H9 (cell line): ENCODE measurements around the gene MIAT. TPM values are rescaled to one million over a fixed set of nuclear protein-coding genes. Genes with fewer than 3 reads are reported as not detected.

Experiments
- DNase-seq: peaks from one replicate; pipeline ENCODE4 v3.0.0-alpha.2; 2017
- H2AFZ ChIP-seq: one replicate; pipeline ENCODE4 v1.6.1; 2013; ENCODE audit warnings: mild to moderate bottlenecking, low read length, control low read depth, moderate library complexity
- H2AK5ac ChIP-seq: 2 replicates; pipeline ENCODE4 v1.6.1; 2013; ENCODE audit warnings: low read length, control low read depth, mixed read lengths; ENCODE audit not compliant: insufficient read length
- H2BK120ac ChIP-seq: one replicate; pipeline ENCODE4 v1.6.1; 2013; ENCODE audit warnings: low read depth, mild to moderate bottlenecking, low read length, control low read depth, inconsistent platforms; ENCODE audit not compliant: poor library complexity, severe bottlenecking
- H2BK12ac ChIP-seq: 2 replicates; pipeline ENCODE4 v1.6.1; 2013; ENCODE audit warnings: low read length, control low read depth, mixed read lengths, low read depth; ENCODE audit not compliant: insufficient read length
- H2BK15ac ChIP-seq: 2 replicates; pipeline ENCODE4 v1.6.1; 2013; ENCODE audit warnings: low read depth, low read length, control low read depth
- H2BK20ac ChIP-seq: one replicate; pipeline ENCODE4 v1.6.1; 2013; ENCODE audit warnings: low read depth, mild to moderate bottlenecking, low read length, control low read depth, inconsistent platforms; ENCODE audit not compliant: poor library complexity, severe bottlenecking
- H2BK5ac ChIP-seq: 2 replicates; pipeline ENCODE4 v1.6.1; 2013; ENCODE audit warnings: low read length, control low read depth, mixed read lengths; ENCODE audit not compliant: insufficient read length
- H3K14ac ChIP-seq: 2 replicates; pipeline ENCODE4 v1.6.1; 2013; ENCODE audit warnings: low read length, control low read depth; ENCODE audit not compliant: insufficient read depth
- H3K18ac ChIP-seq: 2 replicates; pipeline ENCODE4 v1.6.1; 2013; ENCODE audit warnings: low read depth, mild to moderate bottlenecking, mixed read lengths, low read length, control low read depth; ENCODE audit not compliant: insufficient read length
- H3K23ac ChIP-seq: 2 replicates; pipeline ENCODE4 v1.6.1; 2013; ENCODE audit warnings: low read length, control low read depth, mixed read lengths, low read depth; ENCODE audit not compliant: insufficient read length
- H3K23me2 ChIP-seq: 2 replicates; pipeline ENCODE4 v1.6.1; 2013; ENCODE audit warnings: low read depth, mild to moderate bottlenecking, mixed read lengths, low read length, control low read depth; ENCODE audit not compliant: insufficient read length, poor library complexity, severe bottlenecking
- H3K27ac ChIP-seq: 2 replicates; pipeline ENCODE4 v1.5.1; 2013; ENCODE audit warnings: low read length, control low read depth, mixed read lengths, low read depth; ENCODE audit not compliant: insufficient read length
- H3K27me3 ChIP-seq: 2 replicates; pipeline ENCODE4 v1.6.1; 2013; ENCODE audit warnings: low read length, control low read depth, inconsistent platforms; ENCODE audit not compliant: insufficient read depth
- H3K4ac ChIP-seq: 2 replicates; pipeline ENCODE4 v1.6.1; 2013; ENCODE audit warnings: low read depth, mild to moderate bottlenecking, control low read depth, inconsistent platforms, low read length, moderate library complexity
- H3K4me1 ChIP-seq: 2 replicates; pipeline ENCODE4 v1.6.1; 2013; ENCODE audit warnings: low read length, control low read depth, inconsistent platforms; ENCODE audit not compliant: insufficient read depth
- H3K4me2 ChIP-seq: 2 replicates; pipeline ENCODE4 v1.6.1; 2013; ENCODE audit warnings: low read length, control low read depth, mixed read lengths; ENCODE audit not compliant: insufficient read length, insufficient read depth
- H3K56ac ChIP-seq: 2 replicates; pipeline ENCODE4 v1.6.1; 2013; ENCODE audit warnings: low read depth, mild to moderate bottlenecking, mixed read lengths, low read length, control low read depth; ENCODE audit not compliant: insufficient read length
- H3K79me1 ChIP-seq: 2 replicates; pipeline ENCODE4 v1.6.1; 2013; ENCODE audit warnings: low read depth, mild to moderate bottlenecking, moderate library complexity, low read length, control low read depth, inconsistent platforms; ENCODE audit not compliant: insufficient read depth, poor library complexity, severe bottlenecking
- H3K79me2 ChIP-seq: 2 replicates; pipeline ENCODE4 v1.6.1; 2013; ENCODE audit warnings: low read length, control low read depth, inconsistent platforms; ENCODE audit not compliant: insufficient read depth
- H3K9ac ChIP-seq: 2 replicates; pipeline ENCODE4 v1.6.1; 2013; ENCODE audit warnings: low read length, control low read depth, mixed read lengths; ENCODE audit not compliant: insufficient read length; ENCODE audit errors: extremely low read depth
- H3K9me3 ChIP-seq: one replicate; pipeline ENCODE4 v1.6.1; 2013; ENCODE audit warnings: low read depth, low read length, inconsistent platforms; ENCODE audit not compliant: control insufficient read depth
- H3T11ph ChIP-seq: one replicate; pipeline ENCODE4 v1.6.1; 2013; ENCODE audit warnings: mild to moderate bottlenecking, low read length, control low read depth, inconsistent platforms
- H4K20me1 ChIP-seq: one replicate; pipeline ENCODE4 v1.6.1; 2013; ENCODE audit not compliant: control insufficient read depth, insufficient read length, insufficient read depth
- H4K5ac ChIP-seq: 2 replicates; pipeline ENCODE4 v1.6.1; 2013; ENCODE audit warnings: low read depth, mild to moderate bottlenecking, mixed read lengths, low read length, control low read depth; ENCODE audit not compliant: insufficient read length
- H4K8ac ChIP-seq: replicated peaks from 2 replicates; pipeline ENCODE4 v1.6.1; 2013; ENCODE audit warnings: low read length, control low read depth, mixed read lengths, low read depth; ENCODE audit not compliant: insufficient read length
- H4K91ac ChIP-seq: 2 replicates; pipeline ENCODE4 v1.6.1; 2013; ENCODE audit warnings: low read depth, mild to moderate bottlenecking, moderate library complexity, mixed read lengths, low read length, control low read depth; ENCODE audit not compliant: insufficient read length
- H3K27ac Mint-ChIP-seq, 3 experiments: 2 replicates in 2 of 3; 3 replicates in 1 of 3; pipeline ENCODE4 v1.8.0; 2020 to 2021; ENCODE audit warnings: mixed read lengths in 3 of 3, mild to moderate bottlenecking in 1 of 3, moderate library complexity in 1 of 3
- H3K27me3 Mint-ChIP-seq: 2 replicates; pipeline ENCODE4 v1.8.0; 2021; ENCODE audit warnings: low read depth, mild to moderate bottlenecking, moderate library complexity, mixed read lengths
- H3K36me3 Mint-ChIP-seq, 3 experiments: 2 replicates in 2 of 3; 3 replicates in 1 of 3; pipeline ENCODE4 v1.8.0; 2020 to 2021; ENCODE audit warnings: low read depth in 3 of 3, mixed read lengths in 3 of 3; ENCODE audit not compliant: insufficient read depth in 1 of 3
- H3K4me1 Mint-ChIP-seq, 2 experiments: 2 replicates each; pipeline ENCODE4 v1.8.0; 2020; ENCODE audit warnings: mixed read lengths in 2 of 2
- H3K4me3 Mint-ChIP-seq, 2 experiments: 2 replicates in 1 of 2; 3 replicates in 1 of 2; pipeline ENCODE4 v1.8.0; 2020 to 2021; ENCODE audit warnings: mild to moderate bottlenecking in 2 of 2, mixed read lengths in 2 of 2, moderate library complexity in 1 of 2
- H3K9me3 Mint-ChIP-seq, 2 experiments: 2 replicates in 1 of 2; 3 replicates in 1 of 2; pipeline ENCODE4 v1.8.0; 2020; ENCODE audit warnings: mild to moderate bottlenecking in 2 of 2, mixed read lengths in 2 of 2, moderate library complexity in 1 of 2
- WGBS: extraction: QIAGEN DNeasy Blood & Tissue Kit; methylation state at CpG from one replicate; pipeline ENCODE4 v1.1.7; 2013; ENCODE audit warnings: missing lambda C conversion rate, low lambda C conversion rate, mixed read lengths; ENCODE audit not compliant: insufficient read length; ENCODE audit errors: extremely low coverage; 5-methylcytosine and 5-hydroxymethylcytosine counted together
- total RNA-seq: library from RNA; stranded (reverse); gene quantifications from 2 replicates; pipeline ENCODE4 v1.2.1, GENCODE V29; 2021
- TF ChIP-seq, protein P1 (sequence below): fragments of 200-600 bp; sonication (generic); conservative IDR thresholded peaks from 3 replicates; pipeline ENCODE4 v1.8.0; 2021; ENCODE audit warnings: antibody characterized with exemption, mild to moderate bottlenecking

Gene MIAT
- total RNA-seq, 1 experiment from 2014 or later, result 85.6 TPM

GRCh38 chr22:26709617-26710390, 52.4 kb downstream of the MIAT start:
- H2BK120ac ChIP-seq, result no peak overlapping the region
- Mint-ChIP-seq H3K4me1 (peaks cover 25 to 28% of the 10 kb centered on the region in 2 experiments), H3K27ac (no peak overlapping the region), H3K4me3 (no peak overlapping the region), H3K27me3 (no peaks in the 10 kb centered on the region; the same call in 1 of the 2 replicates), H3K9me3 (peaks cover 15% of the 10 kb centered on the region in 2 experiments), H3K36me3 (peaks cover 15 to 20% (median 19%) of the 10 kb centered on the region in 3 experiments)
- H3K27ac ChIP-seq, result no peak overlapping the region
- H3K9ac ChIP-seq, result no peak overlapping the region
- H3K56ac ChIP-seq, result no peak overlapping the region
- H3K4ac ChIP-seq, result no peak overlapping the region
- TF ChIP-seq, protein P1, sequence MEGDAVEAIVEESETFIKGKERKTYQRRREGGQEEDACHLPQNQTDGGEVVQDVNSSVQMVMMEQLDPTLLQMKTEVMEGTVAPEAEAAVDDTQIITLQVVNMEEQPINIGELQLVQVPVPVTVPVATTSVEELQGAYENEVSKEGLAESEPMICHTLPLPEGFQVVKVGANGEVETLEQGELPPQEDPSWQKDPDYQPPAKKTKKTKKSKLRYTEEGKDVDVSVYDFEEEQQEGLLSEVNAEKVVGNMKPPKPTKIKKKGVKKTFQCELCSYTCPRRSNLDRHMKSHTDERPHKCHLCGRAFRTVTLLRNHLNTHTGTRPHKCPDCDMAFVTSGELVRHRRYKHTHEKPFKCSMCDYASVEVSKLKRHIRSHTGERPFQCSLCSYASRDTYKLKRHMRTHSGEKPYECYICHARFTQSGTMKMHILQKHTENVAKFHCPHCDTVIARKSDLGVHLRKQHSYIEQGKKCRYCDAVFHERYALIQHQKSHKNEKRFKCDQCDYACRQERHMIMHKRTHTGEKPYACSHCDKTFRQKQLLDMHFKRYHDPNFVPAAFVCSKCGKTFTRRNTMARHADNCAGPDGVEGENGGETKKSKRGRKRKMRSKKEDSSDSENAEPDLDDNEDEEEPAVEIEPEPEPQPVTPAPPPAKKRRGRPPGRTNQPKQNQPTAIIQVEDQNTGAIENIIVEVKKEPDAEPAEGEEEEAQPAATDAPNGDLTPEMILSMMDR, result no peak
- DNase-seq, result no peak
- no CpG with 5 or more reads among the region's 3 CpGs for WGBS
- H3K79me1 ChIP-seq, result no peaks in the 10 kb centered on the region
- no peak overlapping the region for H3K18ac ChIP-seq
- H3T11ph ChIP-seq, result no peak overlapping the region
- no peaks in the 10 kb centered on the region for H3K79me2 ChIP-seq
- H2BK20ac ChIP-seq, result no peak overlapping the region
- H4K5ac ChIP-seq, result no peak overlapping the region
- no peaks in the 10 kb centered on the region for H3K4me1 ChIP-seq
- no peak overlapping the region for H2BK5ac ChIP-seq
- no peaks in the 10 kb centered on the region for H3K27me3 ChIP-seq
- no peaks in the 10 kb centered on the region for H4K20me1 ChIP-seq
- H3K23ac ChIP-seq, result no peak overlapping the region
- no peaks in the 10 kb centered on the region for H3K23me2 ChIP-seq
- no peak overlapping the region for H2BK15ac ChIP-seq
- no peak overlapping the region for H2AK5ac ChIP-seq
- H2AFZ ChIP-seq, result no peak overlapping the region
- H2BK12ac ChIP-seq, result no peak overlapping the region
- no peak overlapping the region for H3K14ac ChIP-seq
- H3K9me3 ChIP-seq, result no peaks in the 10 kb centered on the region
- no peak overlapping the region for H4K8ac ChIP-seq
- H4K91ac ChIP-seq, result no peak overlapping the region
- H3K4me2 ChIP-seq, result no peak overlapping the region
